T-helper 1 cell treated with Interleukin-12 subunit alpha and Interleukin-12 subunit beta and Interleukin-4 antibody, amounts not matched to agents 30 μg/mL and 1 μg/mL, for 36 hours (primary cell): ENCODE results near the gene CDK18.
"Not testable (repeated sequence)": the region's sequence is repeated elsewhere in the genome, so short reads cannot be mapped to it uniquely, and the experiment has no call there.

Source experiments
- H3K27ac Mint-ChIP-seq: one replicate; pipeline ENCODE4 v1.8.0; 2021; ENCODE audit warnings: mild to moderate bottlenecking, mixed read lengths
- H3K27me3 Mint-ChIP-seq: one replicate; pipeline ENCODE4 v1.8.0; 2021; ENCODE audit warnings: low read depth, mixed read lengths
- H3K36me3 Mint-ChIP-seq: one replicate; pipeline ENCODE4 v1.8.0; 2021; ENCODE audit warnings: low read depth, mixed read lengths
- H3K4me1 Mint-ChIP-seq: one replicate; pipeline ENCODE4 v1.8.0; 2021; ENCODE audit warnings: low read depth, mixed read lengths
- H3K4me3 Mint-ChIP-seq: one replicate; pipeline ENCODE4 v1.8.0; 2021; ENCODE audit warnings: mild to moderate bottlenecking, moderate library complexity, mixed read lengths
- H3K9me3 Mint-ChIP-seq: one replicate; pipeline ENCODE4 v1.8.0; 2021; ENCODE audit warnings: mixed read lengths

The CDK18 gene

DNA sequence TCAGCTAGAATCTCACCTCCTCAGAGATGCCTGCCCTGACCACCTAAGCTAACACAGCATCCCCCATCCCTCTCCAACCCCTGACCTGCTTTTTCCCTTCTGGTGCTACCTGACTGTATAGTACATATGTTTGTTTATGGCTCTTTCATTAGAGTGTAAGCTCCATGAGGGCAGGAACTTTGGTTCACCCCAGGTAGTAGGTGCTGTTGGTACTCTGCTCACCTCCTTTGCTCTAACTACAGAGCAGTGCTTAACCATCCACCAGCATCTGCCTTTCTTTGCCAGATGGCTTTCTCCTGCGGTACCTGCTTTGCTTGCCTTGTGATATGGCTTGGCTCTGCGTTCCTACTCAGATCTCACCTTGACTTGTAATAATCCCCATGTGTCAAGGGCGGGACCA, 29.9 kb upstream of the CDK18 start:
- Mint-ChIP-seq H3K36me3 (peaks cover 9% of the 10 kb centered on the region), H3K9me3 (peaks cover 23% of the 10 kb centered on the region), H3K4me3 (no peak overlapping the region), H3K27me3 (peaks cover 36% of the 10 kb centered on the region), H3K27ac (no peak overlapping the region), H3K4me1 (peaks cover 4% of the 10 kb centered on the region)

GRCh38 chr1:205475855-205476254, 28.6 kb upstream of the CDK18 start:
- peaks cover 23% of the 10 kb centered on the region for H3K9me3 Mint-ChIP-seq
- peaks cover 33% of the 10 kb centered on the region for H3K27me3 Mint-ChIP-seq
- peaks cover 16% of the 10 kb centered on the region for H3K4me1 Mint-ChIP-seq
- H3K36me3 Mint-ChIP-seq: peaks cover 9% of the 10 kb centered on the region
- H3K4me3 Mint-ChIP-seq: no peak overlapping the region
- H3K27ac Mint-ChIP-seq: no peak overlapping the region

- peaks cover 28% of the 10 kb centered on the region for H3K27me3 Mint-ChIP-seq
- no peak overlapping the region for H3K4me3 Mint-ChIP-seq
- no peak overlapping the region for H3K27ac Mint-ChIP-seq
- H3K36me3 Mint-ChIP-seq: peaks cover 9% of the 10 kb centered on the region
- peaks cover 23% of the 10 kb centered on the region for H3K4me1 Mint-ChIP-seq
- H3K9me3 Mint-ChIP-seq: peaks cover 23% of the 10 kb centered on the region
These were observed 27.8 kb upstream of the CDK18 start for GRCh38 chr1:205476648-205477047.

DNA sequence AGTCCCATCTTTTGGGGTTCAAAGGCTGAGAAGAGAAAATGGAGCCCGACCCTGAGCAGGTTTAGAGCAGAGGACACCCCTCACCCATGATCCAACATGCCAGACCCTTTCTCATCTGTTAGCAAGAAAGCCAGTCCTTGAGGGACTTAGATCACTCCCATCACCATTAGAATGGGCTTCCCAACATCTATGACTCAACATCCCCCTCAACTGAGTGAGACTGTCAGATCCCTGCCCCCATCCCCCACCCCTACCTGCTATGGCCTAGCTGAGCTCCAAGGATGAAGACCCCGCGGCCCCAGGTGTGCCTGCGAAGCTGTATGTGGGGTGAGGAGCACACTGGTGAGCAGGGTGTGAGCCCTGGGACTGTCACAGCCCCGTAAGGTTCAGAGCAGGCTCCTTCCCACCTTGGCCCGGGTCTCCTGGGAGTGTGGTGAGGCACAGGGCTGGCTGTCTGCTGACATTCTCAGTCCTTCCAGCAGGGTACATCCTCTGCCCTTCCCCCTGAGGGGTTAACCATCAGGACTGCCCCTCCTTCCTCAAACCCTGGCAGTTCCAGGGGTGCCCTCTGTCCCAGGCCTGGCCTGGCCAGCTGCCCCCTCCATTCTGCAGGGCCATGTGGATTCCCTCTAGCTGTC, 27.2 kb upstream of the CDK18 start:
- H3K27ac Mint-ChIP-seq: no peak overlapping the region
- H3K4me3 Mint-ChIP-seq: no peak overlapping the region
- peaks cover 23% of the 10 kb centered on the region for H3K4me1 Mint-ChIP-seq
- H3K36me3 Mint-ChIP-seq: peaks cover 9% of the 10 kb centered on the region
- H3K27me3 Mint-ChIP-seq: peaks cover 28% of the 10 kb centered on the region
- H3K9me3 Mint-ChIP-seq: peaks cover 23% of the 10 kb centered on the region

- H3K27ac Mint-ChIP-seq: no peak overlapping the region
- no peak overlapping the region for H3K4me3 Mint-ChIP-seq
- H3K27me3 Mint-ChIP-seq: peaks cover 25% of the 10 kb centered on the region
These were observed 26.7 kb upstream of the CDK18 start for GRCh38 chr1:205477759-205478247.

GRCh38 chr1:205478985-205479384, 25.5 kb upstream of the CDK18 start:
- peaks cover 26% of the 10 kb centered on the region for H3K27me3 Mint-ChIP-seq
- peaks cover 23% of the 10 kb centered on the region for H3K4me1 Mint-ChIP-seq
- not testable (repeated sequence) for H3K36me3 Mint-ChIP-seq, H3K27ac Mint-ChIP-seq, H3K4me3 Mint-ChIP-seq
- H3K9me3 Mint-ChIP-seq: peaks cover 23% of the 10 kb centered on the region

More at GRCh38 chr1:205477759-205478247, 26.7 kb upstream of the CDK18 start:
- Mint-ChIP-seq H3K36me3 (peaks cover 9% of the 10 kb centered on the region), H3K9me3 (peaks cover 23% of the 10 kb centered on the region), H3K4me1 (peaks cover 21% of the 10 kb centered on the region)

- Mint-ChIP-seq H3K27me3 (peaks cover 31% of the 10 kb centered on the region), H3K27ac (peak overlapping the region; percentile 81), H3K36me3 (peaks cover 2% of the 10 kb centered on the region), H3K4me3 (peak overlapping the region; percentile 23), H3K9me3 (peaks cover 13% of the 10 kb centered on the region), H3K4me1 (peaks cover 23% of the 10 kb centered on the region)
These were observed 24.0 kb upstream of the CDK18 start for GRCh38 chr1:205480349-205480985.

DNA sequence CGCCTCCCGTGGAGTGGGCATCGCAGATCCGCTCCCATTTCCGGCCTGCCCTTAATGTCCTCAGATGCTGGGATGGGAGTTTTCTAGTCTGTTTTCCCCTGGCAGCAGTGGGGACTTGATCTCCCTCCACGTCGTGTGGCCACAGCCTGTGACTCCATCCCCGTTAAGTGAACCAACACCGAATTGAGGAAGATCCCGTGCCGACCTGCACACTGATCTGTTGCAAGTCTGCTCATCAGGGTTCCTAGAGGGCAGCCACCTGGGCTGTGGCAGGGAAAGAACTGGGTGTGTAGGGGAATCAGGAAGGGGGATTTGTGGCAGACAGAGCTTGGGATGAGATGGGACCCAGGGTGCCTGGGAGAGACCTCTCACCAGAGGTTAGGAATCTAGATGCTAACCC, 23.3 kb upstream of the CDK18 start:
- peak overlapping the region; percentile 79 for H3K27ac Mint-ChIP-seq
- H3K4me1 Mint-ChIP-seq: peaks cover 23% of the 10 kb centered on the region
- peaks cover 6% of the 10 kb centered on the region for H3K9me3 Mint-ChIP-seq
- peak overlapping the region; percentile 44 for H3K4me3 Mint-ChIP-seq
- peaks cover 34% of the 10 kb centered on the region for H3K27me3 Mint-ChIP-seq
- H3K36me3 Mint-ChIP-seq: no peaks in the 10 kb centered on the region

- Mint-ChIP-seq H3K4me1 (peaks cover 23% of the 10 kb centered on the region), H3K27me3 (peaks cover 34% of the 10 kb centered on the region), H3K36me3 (no peaks in the 10 kb centered on the region), H3K9me3 (peaks cover 2% of the 10 kb centered on the region), H3K4me3 (peak overlapping the region; percentile 2), H3K27ac (peak overlapping the region; percentile 79)
These were observed 22.8 kb upstream of the CDK18 start for GRCh38 chr1:205481629-205482151.

DNA sequence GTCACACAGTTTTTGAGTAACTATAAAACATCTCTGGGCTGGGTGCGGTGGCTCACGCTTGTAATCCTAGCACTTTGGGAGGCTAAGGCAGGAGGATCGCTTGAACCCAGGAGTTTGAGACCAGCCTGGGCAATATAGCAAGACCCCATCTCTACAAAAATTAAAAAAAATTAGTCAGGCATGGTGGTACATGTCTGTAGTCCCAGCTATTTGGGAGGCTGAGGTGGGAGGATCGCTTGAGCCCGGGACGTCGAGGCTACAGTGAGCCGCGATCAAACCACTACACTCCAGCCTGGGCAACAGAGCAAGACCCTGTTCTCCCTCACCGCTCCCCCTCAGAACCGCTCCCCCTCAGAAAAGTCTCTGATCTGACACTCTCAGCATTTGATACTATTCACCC, 21.9 kb upstream of the CDK18 start:
- Mint-ChIP-seq H3K27me3 (peaks cover 34% of the 10 kb centered on the region), H3K4me1 (peaks cover 23% of the 10 kb centered on the region)
- H3K27ac Mint-ChIP-seq, H3K9me3 Mint-ChIP-seq, H3K36me3 Mint-ChIP-seq, H3K4me3 Mint-ChIP-seq: not testable (repeated sequence)

DNA sequence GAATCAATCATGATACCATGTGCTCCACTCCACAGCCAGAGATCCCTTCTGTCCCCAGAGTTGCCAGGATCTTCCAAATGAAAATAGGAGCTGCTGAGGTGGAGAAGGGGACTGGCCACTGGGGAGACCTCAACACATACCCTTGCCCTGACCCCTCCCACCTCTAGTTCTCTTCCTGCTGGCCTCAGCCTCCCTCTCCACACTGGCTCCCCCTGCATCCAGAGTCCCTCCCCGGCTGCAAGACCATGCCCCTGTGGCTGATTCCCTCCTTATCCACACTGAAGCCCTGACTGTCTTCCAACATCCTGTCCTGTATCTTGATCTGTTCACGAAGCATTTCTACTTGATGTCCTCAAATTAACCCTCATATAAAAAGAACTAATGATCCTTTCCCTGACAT, 21.1 kb upstream of the CDK18 start:
- H3K9me3 Mint-ChIP-seq: no peaks in the 10 kb centered on the region
- H3K36me3 Mint-ChIP-seq: no peaks in the 10 kb centered on the region
- peaks cover 41% of the 10 kb centered on the region for H3K27me3 Mint-ChIP-seq
- peaks cover 24% of the 10 kb centered on the region for H3K4me1 Mint-ChIP-seq
- no peak overlapping the region for H3K4me3 Mint-ChIP-seq
- no peak overlapping the region for H3K27ac Mint-ChIP-seq

DNA sequence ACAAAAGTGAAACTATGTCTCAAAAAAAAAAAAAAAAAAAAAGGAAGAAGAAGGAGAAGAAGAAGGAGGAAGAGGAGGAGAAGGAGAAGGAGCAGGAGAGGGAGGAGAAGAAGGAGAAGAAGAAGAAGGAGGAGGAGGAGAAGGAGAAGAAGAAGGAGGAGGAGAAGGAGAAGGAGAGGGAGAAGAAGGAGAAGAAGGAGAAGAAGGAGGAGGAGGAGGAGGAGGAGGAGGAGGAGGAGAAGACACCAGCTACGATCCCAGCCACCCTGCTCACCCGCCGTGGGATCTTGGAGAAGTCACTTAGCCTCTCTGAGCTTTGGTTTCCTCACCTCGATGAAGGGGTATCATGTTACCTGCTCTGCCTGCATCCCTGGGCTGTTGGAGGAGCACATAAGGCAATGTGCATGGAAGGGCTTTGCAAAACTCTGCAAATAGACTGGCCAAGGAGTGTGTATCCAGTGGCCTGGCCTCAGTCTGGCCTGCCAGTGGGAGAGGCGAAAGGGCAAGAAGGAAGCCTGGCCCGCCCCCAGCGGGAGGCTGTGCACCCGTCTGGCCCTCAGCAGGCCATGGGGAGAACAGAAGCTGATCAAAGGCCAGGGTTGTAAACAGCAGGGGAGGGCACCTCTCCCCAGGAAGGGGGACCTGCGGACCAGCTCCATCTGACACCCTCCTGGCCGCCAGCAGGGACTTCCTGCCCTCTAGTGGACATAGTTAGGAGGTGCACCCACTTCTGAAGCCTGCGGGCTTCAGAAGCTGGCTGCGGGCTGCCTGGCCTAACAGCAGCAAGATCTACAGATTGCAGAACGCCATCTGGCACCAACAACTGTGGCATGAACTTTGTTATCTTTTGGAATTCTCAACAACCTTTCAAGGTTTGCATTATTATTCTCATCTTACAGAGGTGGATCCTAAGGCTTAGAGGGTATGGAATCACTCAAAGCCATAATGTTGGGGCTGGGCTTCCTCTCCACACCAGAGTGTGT, 19.2 kb upstream of the CDK18 start:
- peaks cover 18% of the 10 kb centered on the region for H3K4me1 Mint-ChIP-seq
- H3K36me3 Mint-ChIP-seq: no peaks in the 10 kb centered on the region
- H3K27me3 Mint-ChIP-seq: peaks cover 59% of the 10 kb centered on the region
- H3K9me3 Mint-ChIP-seq: no peaks in the 10 kb centered on the region
- no peak overlapping the region for H3K4me3 Mint-ChIP-seq
- H3K27ac Mint-ChIP-seq: no peak overlapping the region

GRCh38 chr1:205486258-205486657, 18.2 kb upstream of the CDK18 start:
- H3K36me3 Mint-ChIP-seq: no peaks in the 10 kb centered on the region
- H3K9me3 Mint-ChIP-seq: no peaks in the 10 kb centered on the region
- H3K27me3 Mint-ChIP-seq: peaks cover 60% of the 10 kb centered on the region
- H3K4me3 Mint-ChIP-seq: no peak overlapping the region
- peaks cover 11% of the 10 kb centered on the region for H3K4me1 Mint-ChIP-seq
- no peak overlapping the region for H3K27ac Mint-ChIP-seq

DNA sequence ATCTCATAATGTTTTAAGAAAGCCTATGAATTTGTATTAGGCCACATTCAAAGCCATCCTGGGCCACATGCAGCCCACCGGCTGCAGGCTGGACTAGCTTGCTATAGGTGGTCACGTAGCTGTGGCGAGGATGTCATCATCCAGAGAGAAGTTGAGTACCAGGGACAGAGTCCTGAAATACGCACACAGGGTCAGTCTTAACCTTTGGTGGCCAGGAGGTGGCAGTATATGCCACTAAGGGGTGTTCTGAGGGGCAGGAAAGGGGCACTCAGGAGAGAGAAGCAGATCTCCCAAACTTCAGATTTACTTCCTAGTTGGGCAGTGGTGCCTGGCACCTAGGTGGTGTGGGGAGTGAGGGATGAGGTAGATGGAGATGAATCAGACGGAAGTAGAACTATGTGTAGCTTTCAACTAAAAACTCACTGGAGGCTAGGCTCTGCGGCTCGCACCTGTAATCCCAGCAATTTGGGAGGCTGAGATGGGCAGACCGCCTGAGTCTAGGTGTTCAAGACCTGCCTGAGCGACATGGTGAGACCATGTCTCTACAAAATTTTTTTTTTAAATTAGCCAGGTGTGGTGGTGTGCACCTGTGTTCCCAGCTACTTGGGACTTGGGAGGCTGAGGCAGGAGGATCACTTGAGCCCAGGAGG, 16.3 kb upstream of the CDK18 start:
- H3K9me3 Mint-ChIP-seq: no peaks in the 10 kb centered on the region
- no peaks in the 10 kb centered on the region for H3K36me3 Mint-ChIP-seq
- H3K27ac Mint-ChIP-seq: no peak overlapping the region
- peaks cover 56% of the 10 kb centered on the region for H3K27me3 Mint-ChIP-seq
- H3K4me3 Mint-ChIP-seq: no peak overlapping the region
- H3K4me1 Mint-ChIP-seq: peaks cover 7% of the 10 kb centered on the region
